ENCODE measurements around the gene CDHR4.
"Not testable (repeated sequence)": the region's sequence is repeated elsewhere in the genome, so short reads cannot be mapped to it uniquely, and the experiment has no call there.

Gene CDHR4, protein sequence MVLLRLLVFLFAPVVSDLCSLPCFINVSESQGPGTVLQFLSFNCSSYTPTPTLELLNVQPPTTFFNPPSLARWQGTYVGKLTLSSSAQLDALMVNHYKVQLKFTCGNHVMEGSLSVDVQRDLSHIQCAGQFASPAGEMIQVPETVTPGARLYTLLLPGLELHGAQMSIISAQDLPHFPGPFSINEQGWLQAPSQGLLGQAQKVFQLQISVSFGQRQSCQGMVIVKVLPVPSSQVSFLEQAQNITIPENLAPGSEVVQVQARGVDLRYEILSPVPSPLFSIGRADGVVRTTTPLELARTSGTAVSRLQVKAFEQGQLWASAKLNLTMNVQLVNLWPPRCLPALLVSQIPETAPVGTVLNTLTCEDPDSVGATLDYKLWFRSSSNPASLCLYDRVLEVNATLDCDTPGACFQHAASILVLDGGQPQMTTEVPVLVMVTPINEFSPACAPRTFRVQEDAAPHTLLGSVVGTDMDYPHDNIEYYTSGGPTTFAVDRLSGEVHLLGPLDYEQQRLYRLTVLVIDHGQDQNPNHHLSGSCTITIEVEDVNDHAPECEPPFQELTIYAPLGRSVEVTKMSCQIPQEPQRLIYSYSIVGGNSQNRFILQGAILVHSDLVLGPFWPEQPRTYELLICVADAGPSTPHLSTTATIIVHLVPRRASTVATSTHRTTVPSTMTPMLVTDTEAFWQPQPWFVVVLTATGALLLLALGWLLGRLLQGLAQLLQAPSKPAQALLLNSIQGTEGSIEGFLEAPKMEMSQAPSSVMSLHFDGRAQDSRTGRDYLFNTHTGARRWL

DNA sequence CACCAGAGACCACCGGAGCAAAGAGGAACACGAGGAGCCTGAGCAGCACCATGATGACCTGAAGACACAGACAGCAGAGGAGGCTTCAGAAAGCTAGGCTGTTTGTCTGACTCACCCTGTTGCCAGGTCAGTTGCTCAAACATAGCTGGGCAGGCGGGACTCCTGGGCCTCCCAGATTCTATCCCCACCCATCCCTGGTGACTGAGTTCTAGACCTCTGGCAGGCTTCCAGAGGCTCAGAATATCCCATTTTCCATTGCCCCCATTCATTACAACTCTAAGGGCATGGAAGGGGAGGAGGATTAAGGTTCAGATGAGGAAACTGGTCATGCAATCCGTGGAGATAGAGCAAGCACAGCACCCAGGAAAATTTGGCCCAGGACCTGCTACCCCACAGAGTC lies at the start of gene CDHR4:
Gene CDHR4 (minus strand): TSS at position 113 of the 400 bp plus-strand sequence. CDS start 61 bp downstream, at position 52.
- peaks cover 4% of the 10 kb centered on the region for H3K27me3 Mint-ChIP-seq
- H3K27ac Mint-ChIP-seq: no peak within 1 kb of the TSS
- no peaks in the 10 kb centered on the region for H3K36me3 Mint-ChIP-seq
- no peak within 1 kb of the TSS for H3K4me3 Mint-ChIP-seq
- no peaks in the 10 kb centered on the region for H3K9me3 Mint-ChIP-seq (ENCODE audit: low read depth)
- H3K4me1 Mint-ChIP-seq (ENCODE audit: low read depth): peaks cover 11% of the 10 kb centered on the region

DNA sequence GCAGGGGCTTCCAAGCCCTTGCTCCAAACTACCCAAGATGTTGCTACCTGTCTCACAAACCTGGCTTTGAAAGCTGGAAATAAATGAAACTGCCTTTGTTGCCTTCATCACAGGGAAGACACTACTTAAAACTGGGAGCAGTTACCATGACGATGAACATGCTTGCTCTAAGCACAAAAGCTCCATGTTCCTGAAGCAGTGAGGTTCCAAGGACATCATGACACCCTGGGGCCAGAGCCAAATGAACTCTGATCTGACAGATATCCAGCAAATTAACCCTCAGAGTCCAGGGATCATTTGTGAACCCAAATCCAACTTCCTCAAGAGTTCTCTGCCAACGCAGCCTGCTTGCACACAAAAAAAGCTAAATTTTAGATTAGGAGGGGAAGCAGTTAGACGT lies 46.0 kb upstream of the CDHR4 start:
- no peaks in the 10 kb centered on the region for H3K4me1 Mint-ChIP-seq (ENCODE audit: low read depth)
- no peak overlapping the region for H3K4me3 Mint-ChIP-seq
- H3K27me3 Mint-ChIP-seq: no peaks in the 10 kb centered on the region
- no peaks in the 10 kb centered on the region for H3K9me3 Mint-ChIP-seq (ENCODE audit: low read depth)
- no peaks in the 10 kb centered on the region for H3K36me3 Mint-ChIP-seq
- no peak overlapping the region for H3K27ac Mint-ChIP-seq

DNA sequence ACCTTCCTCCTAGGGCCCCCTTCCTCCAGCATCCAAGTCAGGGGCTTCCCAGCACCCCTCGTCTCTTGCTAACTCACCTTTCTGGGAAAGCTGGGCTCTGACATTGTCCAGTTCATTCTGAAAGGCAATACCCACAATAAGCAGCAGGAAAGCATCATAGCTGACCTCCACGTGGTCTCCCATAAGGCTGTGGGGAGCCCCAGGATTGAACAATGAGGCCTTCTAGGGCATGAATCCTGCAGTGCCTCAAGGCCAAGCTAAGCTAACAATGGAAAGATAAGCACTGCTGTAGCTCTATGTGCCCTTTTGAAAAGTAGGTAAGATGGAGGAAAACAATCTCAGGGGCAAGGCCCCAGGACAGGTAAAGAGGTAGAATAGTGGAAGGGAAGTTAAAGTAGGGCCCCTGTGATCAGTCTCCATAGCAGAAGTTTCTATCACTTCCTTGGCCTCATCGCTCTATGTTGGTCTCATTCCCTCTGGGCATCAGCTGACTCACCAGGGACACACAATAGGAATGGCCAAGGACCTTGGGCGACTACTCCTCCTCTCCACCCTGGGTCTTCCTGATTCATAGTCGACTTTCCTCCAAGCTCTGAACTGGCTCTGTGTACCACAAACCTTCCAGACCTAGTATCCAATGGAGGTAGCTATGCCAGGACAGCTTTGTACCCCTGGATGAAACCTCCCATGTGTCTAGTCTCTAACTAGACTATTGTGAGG lies 45.0 kb upstream of the CDHR4 start:
- H3K27ac Mint-ChIP-seq: no peak overlapping the region
- H3K4me3 Mint-ChIP-seq: no peak overlapping the region
- H3K9me3 Mint-ChIP-seq (ENCODE audit: low read depth): no peaks in the 10 kb centered on the region
- no peaks in the 10 kb centered on the region for H3K4me1 Mint-ChIP-seq (ENCODE audit: low read depth)
- no peaks in the 10 kb centered on the region for H3K36me3 Mint-ChIP-seq
- H3K27me3 Mint-ChIP-seq: no peaks in the 10 kb centered on the region

DNA sequence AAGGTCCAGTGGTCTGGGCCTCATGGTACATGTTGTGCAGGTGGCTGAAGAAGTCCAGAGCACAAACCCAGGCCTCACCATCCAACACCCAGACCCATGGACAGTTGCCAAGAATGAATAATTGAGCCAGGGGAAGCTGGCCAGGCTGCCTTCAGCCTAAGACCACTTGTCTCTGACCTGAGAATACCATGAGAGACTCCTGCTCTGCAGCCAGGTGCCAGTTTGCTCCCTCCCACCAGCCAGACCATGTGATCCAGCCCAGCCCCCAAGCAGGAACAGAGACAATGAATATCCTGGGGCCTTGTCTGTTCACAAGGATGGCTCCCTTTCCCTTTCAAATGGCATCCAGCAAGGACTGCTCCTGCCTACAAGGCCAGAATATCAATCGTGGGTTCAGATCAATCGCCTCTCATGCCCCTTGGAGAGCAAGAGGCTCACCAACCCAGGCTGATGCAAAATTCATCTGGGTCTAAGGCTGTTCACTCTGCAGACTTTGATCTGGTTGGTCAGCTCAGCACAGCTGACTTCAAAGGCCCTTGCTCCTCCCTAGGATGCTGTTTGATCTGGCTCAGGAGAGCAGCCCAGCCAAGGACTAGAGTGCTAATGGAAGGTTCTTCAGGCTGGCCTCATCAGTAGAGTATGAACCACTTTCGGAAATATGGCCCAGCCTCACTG lies 43.3 kb upstream of the CDHR4 start:
- no peak overlapping the region for H3K4me3 Mint-ChIP-seq
- H3K27me3 Mint-ChIP-seq: no peaks in the 10 kb centered on the region
- peaks cover 2% of the 10 kb centered on the region for H3K4me1 Mint-ChIP-seq (ENCODE audit: low read depth)
- no peaks in the 10 kb centered on the region for H3K9me3 Mint-ChIP-seq (ENCODE audit: low read depth)
- peaks cover 2% of the 10 kb centered on the region for H3K36me3 Mint-ChIP-seq
- H3K27ac Mint-ChIP-seq: no peak overlapping the region

DNA sequence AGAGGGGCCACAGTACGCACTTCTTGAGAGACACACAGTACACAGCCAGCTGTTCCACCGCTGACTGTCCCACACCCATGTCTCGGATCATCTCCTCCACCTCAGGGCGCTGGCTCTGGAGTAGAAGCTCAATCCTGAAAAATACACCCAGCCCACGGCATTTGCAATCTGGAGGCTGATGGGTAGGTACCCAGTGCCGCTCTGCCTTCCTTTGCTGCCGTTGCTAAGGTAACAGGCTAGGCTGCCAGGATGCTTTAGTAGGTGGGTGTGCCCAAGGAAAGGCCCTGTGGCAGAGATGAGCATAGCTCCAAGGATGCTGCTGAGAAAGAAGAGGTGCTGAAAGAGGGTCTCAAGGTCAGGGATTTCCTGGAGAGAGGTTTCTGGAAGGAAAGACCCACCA lies 42.1 kb upstream of the CDHR4 start:
- Mint-ChIP-seq H3K27ac (no peak overlapping the region), H3K4me1 (ENCODE audit: low read depth) (peaks cover 2% of the 10 kb centered on the region), H3K9me3 (ENCODE audit: low read depth) (no peaks in the 10 kb centered on the region), H3K27me3 (no peaks in the 10 kb centered on the region), H3K36me3 (peaks cover 2% of the 10 kb centered on the region), H3K4me3 (no peak overlapping the region)

DNA sequence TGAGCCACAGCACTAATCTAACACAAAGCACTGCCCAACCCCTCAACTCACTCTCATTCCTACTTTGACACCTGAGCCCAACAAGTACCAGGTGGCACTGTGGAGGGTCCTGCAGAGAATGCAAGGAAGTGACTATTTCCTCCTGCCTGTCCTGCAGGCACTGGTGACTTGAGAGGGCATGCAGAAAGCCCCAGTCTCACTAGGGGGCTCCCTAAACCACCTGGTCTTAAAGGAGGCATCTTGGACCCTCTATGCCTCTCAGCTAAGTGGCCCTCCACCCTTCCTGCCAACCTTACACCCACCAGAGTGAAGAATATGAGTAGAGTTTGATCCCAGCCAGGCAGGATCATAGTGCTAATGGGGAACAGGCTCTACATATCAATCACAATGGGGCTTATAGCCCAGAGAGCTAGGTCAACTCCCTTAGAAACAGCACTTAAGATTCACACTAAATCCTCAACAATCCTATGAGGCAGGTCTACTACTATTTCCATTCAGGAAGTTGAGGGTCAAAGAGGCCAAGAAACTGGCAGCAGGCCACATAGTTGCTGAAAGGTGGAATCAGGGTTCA lies 41.5 kb upstream of the CDHR4 start:
- no peak overlapping the region for H3K27ac Mint-ChIP-seq
- H3K27me3 Mint-ChIP-seq: no peaks in the 10 kb centered on the region
- no peak overlapping the region for H3K4me3 Mint-ChIP-seq
- H3K4me1 Mint-ChIP-seq (ENCODE audit: low read depth): peaks cover 2% of the 10 kb centered on the region
- H3K9me3 Mint-ChIP-seq (ENCODE audit: low read depth): no peaks in the 10 kb centered on the region
- peaks cover 2% of the 10 kb centered on the region for H3K36me3 Mint-ChIP-seq

DNA sequence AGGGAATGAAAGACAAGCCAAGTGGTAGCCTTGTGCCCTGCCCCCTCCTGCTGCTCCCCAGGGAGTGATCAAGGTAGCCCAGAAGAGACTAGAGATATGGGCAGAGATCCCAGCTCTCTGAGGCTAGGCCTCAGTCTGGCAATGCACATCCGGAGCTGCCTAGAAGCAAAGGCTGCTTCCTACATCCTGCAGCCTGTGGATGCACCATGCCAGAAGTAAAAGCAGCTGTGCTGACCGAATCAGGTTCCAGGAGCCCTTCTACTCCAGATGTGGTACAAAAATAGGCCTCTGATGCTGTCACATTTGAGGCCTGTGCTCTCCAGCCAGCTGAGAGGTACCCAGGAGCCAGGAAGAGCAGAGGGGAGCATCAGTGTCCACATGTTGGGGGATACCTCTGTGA lies 40.7 kb upstream of the CDHR4 start:
- no peak overlapping the region for H3K27ac Mint-ChIP-seq
- H3K36me3 Mint-ChIP-seq: peaks cover 2% of the 10 kb centered on the region
- no peaks in the 10 kb centered on the region for H3K27me3 Mint-ChIP-seq
- no peak overlapping the region for H3K4me3 Mint-ChIP-seq
- H3K4me1 Mint-ChIP-seq (ENCODE audit: low read depth): peaks cover 2% of the 10 kb centered on the region
- no peaks in the 10 kb centered on the region for H3K9me3 Mint-ChIP-seq (ENCODE audit: low read depth)

DNA sequence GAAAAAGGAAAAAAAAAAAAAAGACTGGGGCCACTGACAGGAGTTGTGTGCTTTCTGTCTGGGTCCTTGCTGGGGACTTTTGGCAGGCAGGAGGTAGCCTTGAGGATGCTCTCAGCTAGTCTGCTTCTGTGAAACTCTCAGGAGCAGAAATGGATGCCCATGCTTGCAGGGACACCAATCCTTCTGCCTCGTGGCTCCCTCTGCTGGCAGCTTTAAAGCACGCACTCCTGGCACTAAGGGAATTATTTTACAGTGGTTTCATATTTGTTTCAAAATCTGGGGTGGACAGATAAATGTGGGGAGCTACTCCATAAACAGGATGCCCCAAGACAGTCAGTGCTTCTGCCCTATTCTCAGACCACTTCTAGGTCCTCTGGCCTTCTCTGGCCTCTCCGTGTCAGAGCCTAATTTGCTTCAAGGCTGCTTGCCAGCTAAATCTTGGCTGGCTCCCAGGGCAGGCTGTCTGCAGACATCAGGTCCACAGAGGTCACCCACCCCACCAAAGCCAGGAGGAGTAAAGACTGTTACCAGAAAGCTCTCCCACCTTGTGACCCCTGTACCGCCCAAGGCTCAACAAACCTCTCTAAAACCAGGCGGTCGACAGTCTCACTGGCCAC lies 39.6 kb upstream of the CDHR4 start:
- Mint-ChIP-seq H3K4me3 (no peak overlapping the region), H3K9me3 (ENCODE audit: low read depth) (no peaks in the 10 kb centered on the region)

DNA sequence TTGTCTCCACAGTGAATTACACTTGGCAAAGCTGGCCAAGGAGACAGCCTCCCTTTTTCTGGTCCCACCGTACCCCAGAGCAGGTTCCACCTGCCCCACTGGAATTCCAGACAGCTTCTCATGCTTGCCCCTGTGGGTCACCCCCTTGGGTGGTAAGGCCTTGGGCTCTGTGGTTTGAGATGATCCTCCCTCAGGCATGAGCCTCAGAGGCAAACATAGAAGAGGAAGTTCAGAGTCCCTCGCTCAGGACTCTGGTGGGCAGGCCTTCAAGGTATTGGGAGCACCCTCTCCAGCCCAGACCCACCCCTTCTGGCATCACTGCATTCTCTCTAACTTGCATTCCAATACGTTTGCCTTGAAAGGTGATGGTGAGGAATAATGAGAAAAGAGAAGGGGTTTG lies 31.7 kb upstream of the CDHR4 start:
- H3K27me3 Mint-ChIP-seq: no peaks in the 10 kb centered on the region
- peaks cover 6% of the 10 kb centered on the region for H3K36me3 Mint-ChIP-seq
- H3K27ac Mint-ChIP-seq: no peak overlapping the region
- no peaks in the 10 kb centered on the region for H3K4me1 Mint-ChIP-seq (ENCODE audit: low read depth)
- no peak overlapping the region for H3K4me3 Mint-ChIP-seq
- H3K9me3 Mint-ChIP-seq (ENCODE audit: low read depth): no peaks in the 10 kb centered on the region

More for the DNA sequence above, 39.6 kb upstream of the CDHR4 start:
- no peaks in the 10 kb centered on the region for H3K27me3 Mint-ChIP-seq
- no peak overlapping the region for H3K27ac Mint-ChIP-seq
- H3K4me1 Mint-ChIP-seq (ENCODE audit: low read depth): peaks cover 2% of the 10 kb centered on the region
- peaks cover 5% of the 10 kb centered on the region for H3K36me3 Mint-ChIP-seq

DNA sequence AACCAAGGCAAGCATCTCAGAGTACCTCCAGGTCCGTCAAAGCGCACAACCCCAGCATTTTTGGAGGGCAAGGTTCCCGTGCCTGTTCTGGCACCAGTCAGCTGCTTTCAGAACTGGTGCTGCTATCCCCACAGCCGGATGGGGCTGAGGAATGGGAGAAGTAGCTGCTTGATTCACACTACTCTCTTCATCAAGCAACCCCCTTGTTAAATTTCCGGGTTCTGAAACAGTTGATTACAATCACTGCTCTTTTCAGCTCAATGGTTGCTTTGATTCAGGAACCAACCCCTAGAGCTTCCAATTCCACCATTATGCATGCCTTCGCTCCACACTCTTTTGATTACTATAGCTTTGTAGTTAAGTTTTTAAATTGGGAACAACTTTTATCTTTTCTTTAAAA lies 26.3 kb upstream of the CDHR4 start:
- no peak overlapping the region for H3K27ac Mint-ChIP-seq
- no peaks in the 10 kb centered on the region for H3K36me3 Mint-ChIP-seq
- no peak overlapping the region for H3K4me3 Mint-ChIP-seq
- no peaks in the 10 kb centered on the region for H3K27me3 Mint-ChIP-seq
- H3K4me1 Mint-ChIP-seq (ENCODE audit: low read depth): no peaks in the 10 kb centered on the region
- H3K9me3 Mint-ChIP-seq (ENCODE audit: low read depth): no peaks in the 10 kb centered on the region

DNA sequence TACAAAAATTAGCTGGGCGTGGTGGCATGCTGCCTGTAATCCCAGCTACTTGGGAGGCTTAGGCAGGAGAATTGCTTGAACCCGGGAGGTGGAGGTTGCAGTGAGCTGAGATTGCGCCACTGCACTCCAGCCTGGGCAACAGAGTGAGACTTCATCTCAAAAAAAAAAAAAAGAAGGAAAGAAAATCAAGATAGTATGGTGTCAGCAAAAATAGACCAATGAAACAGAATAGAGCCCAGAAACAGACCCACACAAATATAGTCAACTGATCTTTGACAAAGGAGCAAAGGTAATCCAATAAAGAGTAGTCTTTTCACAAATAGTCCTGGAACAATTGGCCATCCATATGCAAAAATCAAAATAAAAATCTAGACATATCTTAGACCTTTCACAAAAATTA lies 23.5 kb upstream of the CDHR4 start:
- H3K36me3 Mint-ChIP-seq; H3K4me3 Mint-ChIP-seq; H3K27ac Mint-ChIP-seq; H3K4me1 Mint-ChIP-seq (ENCODE audit: low read depth); H3K27me3 Mint-ChIP-seq; H3K9me3 Mint-ChIP-seq (ENCODE audit: low read depth): not testable (repeated sequence)

DNA sequence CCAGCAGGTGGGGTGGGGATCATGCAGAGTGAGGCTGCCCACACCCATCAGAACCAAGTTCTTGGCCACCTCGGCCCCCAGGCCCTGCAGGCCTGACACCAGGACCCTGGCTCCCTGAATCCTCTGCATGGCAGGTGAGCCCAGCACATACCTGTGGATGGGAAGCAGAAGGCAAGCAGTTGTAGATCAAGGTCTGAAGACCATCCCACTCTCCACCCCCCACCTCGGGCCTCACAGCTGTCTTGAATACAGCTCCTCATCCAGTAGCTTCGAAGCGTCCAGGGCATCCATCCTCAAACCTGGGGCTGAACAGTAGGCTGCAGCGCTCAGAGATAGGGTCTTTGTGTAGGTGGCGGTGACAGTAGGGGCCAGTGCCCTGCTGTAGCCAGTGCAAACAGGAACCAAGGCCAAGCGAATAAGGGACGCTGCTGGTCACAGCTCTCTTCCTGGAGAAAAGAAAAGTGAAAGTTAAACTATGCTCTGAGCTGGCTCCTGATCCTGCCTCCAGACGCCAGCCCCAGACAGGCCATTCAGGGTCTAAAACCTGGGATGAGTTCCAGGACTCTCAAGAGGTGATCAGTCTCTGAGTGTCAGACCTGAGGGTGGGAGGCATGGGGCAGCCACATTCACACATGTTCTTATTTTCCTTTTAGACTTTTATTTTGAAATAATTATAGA lies 14.0 kb upstream of the CDHR4 start, which contains the start of gene UBA7:
Gene UBA7 (minus strand): TSS at position 457 of the 678 bp plus-strand sequence. CDS start 166 bp downstream, at position 291.
- Mint-ChIP-seq H3K4me3 (peak within 1 kb of the TSS; percentile 93), H3K4me1 (ENCODE audit: low read depth) (peaks cover 36% of the 10 kb centered on the region), H3K36me3 (no peaks in the 10 kb centered on the region), H3K27me3 (no peaks in the 10 kb centered on the region), H3K9me3 (ENCODE audit: low read depth) (no peaks in the 10 kb centered on the region), H3K27ac (peak within 1 kb of the TSS; percentile 96)

DNA sequence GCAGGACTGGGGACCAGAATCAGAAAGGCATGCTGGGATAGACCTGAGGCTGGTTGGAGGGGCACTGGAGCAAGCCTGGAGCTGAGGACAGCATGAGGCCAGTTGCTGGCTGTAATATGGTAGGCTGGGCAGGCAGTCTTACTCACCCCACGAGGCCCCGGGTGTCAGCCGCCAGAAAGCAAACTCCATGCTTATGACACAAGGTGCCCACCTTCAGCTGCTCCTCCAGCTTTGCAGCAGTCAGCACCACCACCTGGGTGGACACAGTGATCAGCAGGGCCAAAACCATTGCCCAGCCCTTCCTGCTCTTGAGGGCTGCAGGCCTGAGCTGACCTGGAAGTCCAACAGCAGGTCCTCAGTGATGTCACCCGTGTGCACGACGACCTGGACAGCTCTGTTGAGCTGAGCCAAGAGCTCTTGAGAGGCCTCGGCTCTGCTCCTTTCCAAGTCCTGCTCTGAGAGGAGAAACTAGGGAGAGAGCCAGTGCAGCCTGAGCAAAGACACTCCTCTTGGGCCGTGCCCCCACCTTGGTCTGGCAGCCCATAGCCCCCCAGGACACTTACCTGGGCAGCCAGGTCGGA lies 13.3 kb upstream of the CDHR4 start:
- no peaks in the 10 kb centered on the region for H3K36me3 Mint-ChIP-seq
- peaks cover 42% of the 10 kb centered on the region for H3K4me1 Mint-ChIP-seq (ENCODE audit: low read depth)
- H3K9me3 Mint-ChIP-seq (ENCODE audit: low read depth): no peaks in the 10 kb centered on the region
- peak overlapping the region; percentile 96 for H3K27ac Mint-ChIP-seq
- no peaks in the 10 kb centered on the region for H3K27me3 Mint-ChIP-seq
- H3K4me3 Mint-ChIP-seq: peak overlapping the region; percentile 93

All from activated naive CD8-positive, alpha-beta T cell (primary cell).